Lung (tissue), 12 donors: Measurements from ENCODE around the gene DOK6. TPM values are rescaled to one million over a fixed set of nuclear protein-coding genes. Genes with fewer than 3 reads are reported as not detected.
A peak's percentile ranks its signal among the peaks of the same experiment; 100 is the strongest.

Experiments used
- ATAC-seq: fragments of 200-7000 bp; cut with Tn5 transposase; one replicate; pipeline ENCODE4 v1.9.1; 2020; ENCODE audit warnings: moderate number of reproducible peaks; ENCODE audit not compliant: insufficient read depth, low FRiP score
- DNase-seq, 3 donors: peaks; one replicate each; pipeline ENCODE4 v3.0.0-alpha.2; 2013 to 2017
- H3K27ac ChIP-seq, 2 donors: one replicate each; pipeline ENCODE4 v1.5.1; 2013; ENCODE audit warnings: mild to moderate bottlenecking in 2 of 2, moderate library complexity in 2 of 2, control low read depth in 1 of 2, inconsistent platforms in 1 of 2, low read depth in 1 of 2, low read length in 1 of 2
- H3K27me3 ChIP-seq, 3 donors: one replicate each; pipeline ENCODE4 v1.5.1; 2013; ENCODE audit warnings: low read length in 2 of 3; ENCODE audit not compliant: control insufficient read depth in 3 of 3, insufficient read depth in 3 of 3
- H3K36me3 ChIP-seq, 4 donors: one replicate each; pipeline ENCODE4 v1.5.1; 2013; ENCODE audit warnings: low read length in 4 of 4, mild to moderate bottlenecking in 1 of 4, moderate library complexity in 1 of 4; ENCODE audit not compliant: control insufficient read depth in 4 of 4, insufficient read depth in 4 of 4
- H3K4me1 ChIP-seq, 5 donors: one replicate each; pipeline ENCODE4 v1.5.1; 2013; ENCODE audit warnings: low read length in 5 of 5, mild to moderate bottlenecking in 2 of 5, moderate library complexity in 1 of 5; ENCODE audit not compliant: control insufficient read depth in 5 of 5, insufficient read depth in 5 of 5
- H3K4me3 ChIP-seq: one replicate; pipeline ENCODE4 v1.5.1; 2013; ENCODE audit warnings: mild to moderate bottlenecking, control low read depth, moderate library complexity
- H3K9ac ChIP-seq, 2 donors: one replicate each; pipeline ENCODE4 v1.5.1; 2013; ENCODE audit warnings: low read length in 2 of 2, control low read depth in 1 of 2; ENCODE audit not compliant: insufficient read depth in 1 of 2
- H3K9me3 ChIP-seq, 4 donors: one replicate each; pipeline ENCODE4 v1.5.1; 2013; ENCODE audit warnings: low read length in 3 of 4, mild to moderate bottlenecking in 1 of 4, moderate library complexity in 1 of 4; ENCODE audit not compliant: control insufficient read depth in 4 of 4, insufficient read depth in 3 of 4
- CTCF ChIP-seq: IDR thresholded peaks from 2 replicates; pipeline ENCODE4 v1.5.1; 2012; ENCODE audit warnings: mild to moderate bottlenecking; ENCODE audit errors: control extremely low read depth, extremely low read depth
- WGBS, 2 donors: extraction: QIAGEN DNeasy Blood & Tissue Kit; methylation state at CpG; one replicate each; pipeline ENCODE4 v1.1.7; 2013; 5-methylcytosine and 5-hydroxymethylcytosine counted together
- polyA plus RNA-seq, 2 donors: library from polyadenylated mRNA; stranded (reverse); fragments of 200-250 nt; gene quantifications; one replicate each; pipeline ENCODE4 v1.2.1, GENCODE V29; 2013
- total RNA-seq, 2 donors: library from RNA; depleted of rRNA in 1 of 2; stranded (reverse); fragments of >200 nt in 1 of 2; gene quantifications; one replicate each; pipeline ENCODE4 v1.2.1, GENCODE V29; 2014 to 2021
- donor health status: control.
- donor health status: control.
- donor health status: Bipolar disorder and iron deficiency.
- donor health status: healthy.
- donor health status: DM: yes; HTN: yes; CAD: no.

The DOK6 gene
- total and polyA plus RNA-seq, 4 donors, result 0.61 to 21.3 (median 2.7) TPM

GRCh38 chr18:69626171-69626570 is 225.5 kb downstream of the DOK6 start:
- ATAC-seq (no peak), DNase-seq (peak in 2 of 3 donors; percentile 19 to 40)
- Histone ChIP-seq H3K9me3 (no peaks in the 10 kb centered on the region), H3K9ac (no peak overlapping the region), H3K36me3 (no peaks in the 10 kb centered on the region), H3K4me1 (peaks cover 0 to 3% (median 0%) of the 10 kb centered on the region in 5 donors), H3K27ac (no peak overlapping the region), H3K4me3 (no peak overlapping the region), H3K27me3 (no peaks in the 10 kb centered on the region)
- WGBS, 2 donors, result 77 to 84% methylated on average over 3 of the region's 3 CpGs
- no peak for TF ChIP-seq CTCF

GRCh38 chr18:69626643-69627242 is 226.1 kb downstream of the DOK6 start:
- Histone ChIP-seq H3K27ac (no peak overlapping the region), H3K27me3 (no peaks in the 10 kb centered on the region), H3K9ac (no peak overlapping the region), H3K4me3 (no peak overlapping the region), H3K36me3 (no peaks in the 10 kb centered on the region), H3K9me3 (no peaks in the 10 kb centered on the region), H3K4me1 (peaks cover 0 to 3% (median 0%) of the 10 kb centered on the region in 5 donors)
- no peak for ATAC-seq
- WGBS, 2 donors, result 63 to 74% methylated on average over 4 of the region's 4 CpGs
- DNase-seq, result peak in 2 of 3 donors; percentile 32 to 57
- no peak for TF ChIP-seq CTCF

- H3K36me3 ChIP-seq, result no peaks in the 10 kb centered on the region
- no peak overlapping the region for H3K4me3 ChIP-seq
- no peaks in the 10 kb centered on the region for H3K27me3 ChIP-seq
- 71 to 78% methylated on average over 2 of the region's 2 CpGs for WGBS, 2 donors
- no peak for ATAC-seq
- peaks cover 0 to 3% (median 0%) of the 10 kb centered on the region in 5 donors for H3K4me1 ChIP-seq
- no peak overlapping the region for H3K27ac ChIP-seq
- H3K9me3 ChIP-seq, result no peaks in the 10 kb centered on the region
- H3K9ac ChIP-seq, result no peak overlapping the region
- no peak for TF ChIP-seq CTCF
- no peak for DNase-seq
Observed at GRCh38 chr18:69628774-69629359, 228.2 kb downstream of the DOK6 start.
